Brain microvascular endothelial cell (primary cell): ENCODE results near the gene BCL11B.

Source experiments
- DNase-seq: peaks from one replicate; pipeline ENCODE4 v3.0.0-alpha.2; 2020
- H3K27ac ChIP-seq: fragments of 250-450 bp; sonication (Bioruptor Pico); 2 replicates; pipeline ENCODE4 v1.5.1; 2020; ENCODE audit warnings: mild to moderate bottlenecking, moderate library complexity
- H3K27me3 ChIP-seq: fragments of 250-450 bp; sonication (Bioruptor Pico); replicated peaks from 2 replicates; pipeline ENCODE4 v1.5.1; 2020; ENCODE audit warnings: mild to moderate bottlenecking
- H3K36me3 ChIP-seq: fragments of 250-450 bp; sonication (Bioruptor Pico); replicated peaks from 2 replicates; pipeline ENCODE4 v1.5.1; 2020; ENCODE audit warnings: mild to moderate bottlenecking
- H3K4me3 ChIP-seq: 2 replicates; pipeline ENCODE4 v1.5.1; 2011; ENCODE audit warnings: low read depth, mild to moderate bottlenecking, control low read depth, low read length, moderate library complexity
- in situ Hi-C: cut with HindIII; loops from 2 replicates; pipeline ENCODE4 v1.10.0; 2017; ENCODE audit warnings: low sequenced_read_pairs, low pct_ligation_motif_present
- TF ChIP-seq, protein P1 (sequence below): IDR thresholded peaks from 2 replicates; pipeline ENCODE4 v1.5.1; 2011; ENCODE audit warnings: low read depth, mild to moderate bottlenecking, moderate library complexity, low read length, control low read depth, inconsistent platforms; ENCODE audit errors: missing control alignments

BCL11B gene

DNA sequence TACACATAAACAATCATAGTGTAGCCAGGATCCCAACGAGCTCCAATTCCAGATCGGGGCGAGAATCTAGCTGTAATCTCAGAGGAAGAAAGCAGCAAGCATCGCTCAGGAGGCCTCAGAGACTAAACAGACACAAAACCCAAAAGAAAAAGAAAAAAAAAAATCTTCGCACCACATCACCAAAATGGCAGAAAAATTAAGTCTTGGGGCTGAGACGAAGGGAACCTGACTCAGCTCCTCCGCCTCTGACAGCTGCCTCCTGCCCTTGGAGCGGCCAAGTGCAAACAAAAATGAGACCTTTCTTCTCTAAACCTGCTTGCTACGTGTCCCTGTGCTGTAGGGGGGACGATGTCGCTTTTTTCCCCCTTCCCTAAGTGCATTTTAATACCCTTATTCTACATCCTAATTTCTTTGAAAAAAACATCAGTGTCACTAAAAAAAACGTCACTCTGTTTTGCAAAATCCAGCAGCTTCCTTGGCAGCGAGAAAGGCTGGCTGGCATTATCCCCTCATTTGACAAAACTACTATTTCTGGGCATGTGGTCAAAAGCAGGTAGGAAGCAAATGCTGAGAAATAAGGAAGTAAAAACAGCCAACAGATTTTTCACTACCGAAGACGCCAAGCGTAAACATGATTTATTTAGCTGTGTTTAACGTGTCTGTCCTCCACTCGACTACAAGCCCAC lies 30.5 kb downstream of the BCL11B start:
- Histone ChIP-seq H3K36me3 (no peaks in the 10 kb centered on the region), H3K27me3 (peaks cover 19% of the 10 kb centered on the region), H3K4me3 (no peak overlapping the region), H3K27ac (no peak overlapping the region)
- in situ Hi-C loops = no loop called here
- TF ChIP-seq, protein P1, sequence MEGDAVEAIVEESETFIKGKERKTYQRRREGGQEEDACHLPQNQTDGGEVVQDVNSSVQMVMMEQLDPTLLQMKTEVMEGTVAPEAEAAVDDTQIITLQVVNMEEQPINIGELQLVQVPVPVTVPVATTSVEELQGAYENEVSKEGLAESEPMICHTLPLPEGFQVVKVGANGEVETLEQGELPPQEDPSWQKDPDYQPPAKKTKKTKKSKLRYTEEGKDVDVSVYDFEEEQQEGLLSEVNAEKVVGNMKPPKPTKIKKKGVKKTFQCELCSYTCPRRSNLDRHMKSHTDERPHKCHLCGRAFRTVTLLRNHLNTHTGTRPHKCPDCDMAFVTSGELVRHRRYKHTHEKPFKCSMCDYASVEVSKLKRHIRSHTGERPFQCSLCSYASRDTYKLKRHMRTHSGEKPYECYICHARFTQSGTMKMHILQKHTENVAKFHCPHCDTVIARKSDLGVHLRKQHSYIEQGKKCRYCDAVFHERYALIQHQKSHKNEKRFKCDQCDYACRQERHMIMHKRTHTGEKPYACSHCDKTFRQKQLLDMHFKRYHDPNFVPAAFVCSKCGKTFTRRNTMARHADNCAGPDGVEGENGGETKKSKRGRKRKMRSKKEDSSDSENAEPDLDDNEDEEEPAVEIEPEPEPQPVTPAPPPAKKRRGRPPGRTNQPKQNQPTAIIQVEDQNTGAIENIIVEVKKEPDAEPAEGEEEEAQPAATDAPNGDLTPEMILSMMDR = no peak
- no peak for DNase-seq

GRCh38 chr14:99240627-99241324 lies 31.2 kb downstream of the BCL11B start:
- no peak for DNase-seq
- Histone ChIP-seq H3K36me3 (no peaks in the 10 kb centered on the region), H3K27ac (no peak overlapping the region), H3K4me3 (no peak overlapping the region), H3K27me3 (peaks cover 12% of the 10 kb centered on the region)
- in situ Hi-C loops = no loop called here
- TF ChIP-seq, protein P1 = no peak

- Histone ChIP-seq H3K36me3 (no peaks in the 10 kb centered on the region), H3K27me3 (peaks cover under 1% of the 10 kb centered on the region), H3K4me3 (no peak overlapping the region), H3K27ac (no peak overlapping the region)
- TF ChIP-seq, protein P1 = no peak
- DNase-seq = no peak
- in situ Hi-C loops = no loop called here
Observed at GRCh38 chr14:99239661-99240092, 32.3 kb downstream of the BCL11B start.

DNA sequence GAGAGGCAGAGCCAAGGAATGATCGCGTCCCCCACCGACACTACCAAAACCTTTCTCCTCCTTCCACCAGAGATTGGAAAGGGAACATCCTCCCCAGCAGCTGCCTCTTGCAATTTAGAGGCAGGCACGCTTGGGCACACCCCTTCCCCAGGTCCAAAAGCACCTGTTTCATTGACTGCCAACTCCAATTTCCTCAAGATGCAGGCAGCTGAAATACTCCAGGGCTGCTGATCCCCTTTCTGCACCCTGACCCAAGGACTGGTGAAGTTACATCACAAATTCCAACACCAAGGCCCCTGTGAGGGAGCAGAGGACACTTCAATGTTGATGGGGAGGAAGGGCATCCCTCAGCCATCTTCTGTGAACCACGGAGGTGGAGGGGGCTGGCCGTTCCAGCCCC lies 33.8 kb downstream of the BCL11B start:
- no peak overlapping the region for H3K27ac ChIP-seq
- TF ChIP-seq, protein P1 = no peak
- H3K36me3 ChIP-seq = no peaks in the 10 kb centered on the region
- no peak overlapping the region for H3K4me3 ChIP-seq
- no peaks in the 10 kb centered on the region for H3K27me3 ChIP-seq
- DNase-seq = no peak
- in situ Hi-C loops = no loop called here

DNA sequence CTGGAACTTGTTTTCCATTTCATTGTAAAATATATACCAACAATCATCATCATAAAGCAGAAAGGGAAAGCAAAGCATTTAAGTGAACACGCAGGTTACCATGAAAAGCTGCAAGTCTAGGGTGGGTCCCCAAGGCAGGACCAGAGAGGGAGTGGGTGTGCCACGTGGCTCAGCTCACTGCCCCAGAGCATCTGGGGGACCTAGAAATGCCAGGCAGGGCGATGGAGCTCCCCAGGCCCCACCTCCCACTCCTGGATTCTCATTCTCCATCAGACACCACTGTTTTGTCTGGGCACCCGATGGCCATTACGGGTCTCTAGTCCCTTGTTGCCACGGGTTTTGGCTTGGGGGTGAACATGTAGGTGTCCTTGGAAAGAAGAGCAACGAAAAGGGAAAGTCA lies 34.7 kb downstream of the BCL11B start:
- H3K4me3 ChIP-seq = no peak overlapping the region

More for the DNA sequence above, 34.7 kb downstream of the BCL11B start:
- DNase-seq = no peak
- Histone ChIP-seq H3K36me3 (no peaks in the 10 kb centered on the region), H3K27ac (no peak overlapping the region), H3K27me3 (no peaks in the 10 kb centered on the region)
- TF ChIP-seq, protein P1 = no peak
- in situ Hi-C loops = no loop called here
